ENCODE measurements around the gene SUSD4.

DNA sequence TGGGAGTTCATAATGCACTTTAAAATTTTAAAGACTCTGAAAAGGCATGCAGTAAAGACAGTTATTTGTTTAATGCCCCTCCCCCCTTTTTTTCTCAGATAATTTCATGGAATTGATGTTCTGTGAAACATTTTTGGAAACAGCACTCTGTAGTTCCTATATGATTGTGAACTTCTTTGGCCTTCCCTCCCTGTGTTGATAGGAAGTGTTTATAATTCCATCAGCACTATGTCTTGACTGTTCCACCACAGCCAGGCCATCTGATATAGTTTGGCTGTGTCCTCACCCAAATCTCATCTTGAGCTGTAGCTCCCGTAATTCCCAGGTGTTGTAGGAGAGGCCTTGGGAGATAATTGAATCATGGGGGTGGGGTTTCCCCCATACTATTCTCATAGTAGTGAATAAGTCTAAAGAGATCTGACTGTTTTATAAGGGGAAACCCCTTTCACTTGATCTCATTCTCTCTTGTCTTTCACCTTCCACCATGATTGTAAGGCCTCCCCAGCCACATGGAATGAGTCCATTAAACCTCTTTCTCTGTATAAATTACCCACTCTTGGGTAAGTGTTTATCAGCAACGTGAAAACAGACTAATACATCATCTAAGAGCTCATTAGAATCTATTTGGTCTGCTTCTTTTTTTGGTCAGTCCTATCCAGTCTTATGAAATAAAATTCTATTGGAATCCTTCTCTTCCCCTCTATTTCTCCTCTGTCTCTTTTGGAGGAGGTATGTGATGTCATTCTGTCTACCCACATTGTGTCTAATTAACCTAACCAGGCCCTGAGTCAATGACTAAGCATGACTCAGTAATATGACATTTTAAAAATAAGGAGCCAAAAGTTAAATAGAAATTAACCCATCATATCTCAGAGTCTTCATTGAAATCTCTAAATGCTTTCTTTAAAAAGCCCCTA lies 38.2 kb upstream of the SUSD4 start:
- TF ChIP-seq CTCF (IDR thresholded peaks at IDR 0.05) (no peak), POLR2A (IDR thresholded peaks at IDR 0.05) (no peak), POLR2AphosphoS5 (IDR thresholded peaks at IDR 0.05) (no peak)
